HL-60 (cell line): ENCODE measurements around the gene CD302.
A peak's percentile ranks its signal among the peaks of the same experiment; 100 is the strongest.
"Not testable (repeated sequence)": the region's sequence is repeated elsewhere in the genome, so short reads cannot be mapped to it uniquely, and the experiment has no call there.

Experiments used
- DNase-seq, 2 experiments: peaks; one replicate each; pipeline ENCODE4 v3.0.0-alpha.2; 2010 to 2020; ENCODE audit warnings: low read depth in 1 of 2, low spot score in 1 of 2
- H3K27ac ChIP-seq: fragments of 250-450 bp; sonication (Bioruptor Pico); replicated peaks from 2 replicates; pipeline ENCODE4 v1.5.1; 2020; ENCODE audit warnings: mild to moderate bottlenecking, moderate library complexity
- H3K27me3 ChIP-seq: fragments of 250-450 bp; sonication (Bioruptor Pico); 2 replicates; pipeline ENCODE4 v1.5.1; 2021; ENCODE audit warnings: mild to moderate bottlenecking, moderate library complexity; ENCODE audit not compliant: insufficient read depth, poor library complexity, severe bottlenecking
- H3K4me3 ChIP-seq: replicated peaks from 2 replicates; pipeline ENCODE4 v1.5.1; 2011; ENCODE audit warnings: mild to moderate bottlenecking, control low read depth, low read length; ENCODE audit not compliant: insufficient read depth
- GABPA ChIP-seq: IDR thresholded peaks from 2 replicates; pipeline ENCODE4 v1.6.1; 2012; ENCODE audit warnings: low read depth
- POLR2AphosphoS5 ChIP-seq: IDR thresholded peaks from 2 replicates; pipeline ENCODE4 v1.6.1; 2012; ENCODE audit warnings: low read depth
- SPI1 ChIP-seq: IDR thresholded peaks from 2 replicates; pipeline ENCODE4 v1.6.1; 2012; ENCODE audit warnings: low read depth, mild to moderate bottlenecking, borderline replicate concordance
- TF ChIP-seq, protein P1 (sequence below): IDR thresholded peaks from 2 replicates; pipeline ENCODE4 v1.6.1; 2012; ENCODE audit warnings: low read depth; ENCODE audit not compliant: insufficient replicate concordance
- TF ChIP-seq, protein P2 (sequence below): IDR thresholded peaks from one replicate; pipeline ENCODE4 v1.5.1; 2011; ENCODE audit warnings: low read length, control low read depth, inconsistent platforms; ENCODE audit not compliant: insufficient read depth

The CD302 gene

DNA sequence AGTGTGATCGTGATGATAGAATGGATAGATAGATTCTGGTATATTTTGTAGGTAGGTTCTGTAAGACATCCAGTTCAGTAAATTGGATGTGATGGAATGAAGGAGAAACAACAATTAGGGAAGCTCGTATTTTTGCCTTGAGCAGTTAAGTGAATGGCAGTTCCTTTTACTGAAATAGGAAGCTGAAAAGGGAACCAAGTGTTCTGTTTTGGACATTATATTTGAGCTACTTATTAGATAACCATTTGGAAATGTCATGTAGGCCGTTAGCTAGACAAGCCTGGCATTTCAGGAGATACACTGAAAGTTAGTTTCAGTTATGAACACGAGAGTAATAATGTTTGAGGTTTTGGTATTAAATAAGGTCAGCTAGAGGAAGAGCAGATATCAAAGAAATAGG is 44.2 kb downstream of the CD302 start:
- Histone ChIP-seq H3K4me3 (no peak overlapping the region), H3K27ac (peak overlapping the region; percentile 73), H3K27me3 (no peaks in the 10 kb centered on the region)
- DNase-seq, result peak; percentile 31 to 51
- TF ChIP-seq, protein P1, sequence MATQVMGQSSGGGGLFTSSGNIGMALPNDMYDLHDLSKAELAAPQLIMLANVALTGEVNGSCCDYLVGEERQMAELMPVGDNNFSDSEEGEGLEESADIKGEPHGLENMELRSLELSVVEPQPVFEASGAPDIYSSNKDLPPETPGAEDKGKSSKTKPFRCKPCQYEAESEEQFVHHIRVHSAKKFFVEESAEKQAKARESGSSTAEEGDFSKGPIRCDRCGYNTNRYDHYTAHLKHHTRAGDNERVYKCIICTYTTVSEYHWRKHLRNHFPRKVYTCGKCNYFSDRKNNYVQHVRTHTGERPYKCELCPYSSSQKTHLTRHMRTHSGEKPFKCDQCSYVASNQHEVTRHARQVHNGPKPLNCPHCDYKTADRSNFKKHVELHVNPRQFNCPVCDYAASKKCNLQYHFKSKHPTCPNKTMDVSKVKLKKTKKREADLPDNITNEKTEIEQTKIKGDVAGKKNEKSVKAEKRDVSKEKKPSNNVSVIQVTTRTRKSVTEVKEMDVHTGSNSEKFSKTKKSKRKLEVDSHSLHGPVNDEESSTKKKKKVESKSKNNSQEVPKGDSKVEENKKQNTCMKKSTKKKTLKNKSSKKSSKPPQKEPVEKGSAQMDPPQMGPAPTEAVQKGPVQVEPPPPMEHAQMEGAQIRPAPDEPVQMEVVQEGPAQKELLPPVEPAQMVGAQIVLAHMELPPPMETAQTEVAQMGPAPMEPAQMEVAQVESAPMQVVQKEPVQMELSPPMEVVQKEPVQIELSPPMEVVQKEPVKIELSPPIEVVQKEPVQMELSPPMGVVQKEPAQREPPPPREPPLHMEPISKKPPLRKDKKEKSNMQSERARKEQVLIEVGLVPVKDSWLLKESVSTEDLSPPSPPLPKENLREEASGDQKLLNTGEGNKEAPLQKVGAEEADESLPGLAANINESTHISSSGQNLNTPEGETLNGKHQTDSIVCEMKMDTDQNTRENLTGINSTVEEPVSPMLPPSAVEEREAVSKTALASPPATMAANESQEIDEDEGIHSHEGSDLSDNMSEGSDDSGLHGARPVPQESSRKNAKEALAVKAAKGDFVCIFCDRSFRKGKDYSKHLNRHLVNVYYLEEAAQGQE, result no peak
- no peak for TF ChIP-seq GABPA
- TF ChIP-seq SPI1, result peak; percentile 90
- TF ChIP-seq, protein P2, sequence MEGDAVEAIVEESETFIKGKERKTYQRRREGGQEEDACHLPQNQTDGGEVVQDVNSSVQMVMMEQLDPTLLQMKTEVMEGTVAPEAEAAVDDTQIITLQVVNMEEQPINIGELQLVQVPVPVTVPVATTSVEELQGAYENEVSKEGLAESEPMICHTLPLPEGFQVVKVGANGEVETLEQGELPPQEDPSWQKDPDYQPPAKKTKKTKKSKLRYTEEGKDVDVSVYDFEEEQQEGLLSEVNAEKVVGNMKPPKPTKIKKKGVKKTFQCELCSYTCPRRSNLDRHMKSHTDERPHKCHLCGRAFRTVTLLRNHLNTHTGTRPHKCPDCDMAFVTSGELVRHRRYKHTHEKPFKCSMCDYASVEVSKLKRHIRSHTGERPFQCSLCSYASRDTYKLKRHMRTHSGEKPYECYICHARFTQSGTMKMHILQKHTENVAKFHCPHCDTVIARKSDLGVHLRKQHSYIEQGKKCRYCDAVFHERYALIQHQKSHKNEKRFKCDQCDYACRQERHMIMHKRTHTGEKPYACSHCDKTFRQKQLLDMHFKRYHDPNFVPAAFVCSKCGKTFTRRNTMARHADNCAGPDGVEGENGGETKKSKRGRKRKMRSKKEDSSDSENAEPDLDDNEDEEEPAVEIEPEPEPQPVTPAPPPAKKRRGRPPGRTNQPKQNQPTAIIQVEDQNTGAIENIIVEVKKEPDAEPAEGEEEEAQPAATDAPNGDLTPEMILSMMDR, result no peak
- no peak for TF ChIP-seq POLR2AphosphoS5

DNA sequence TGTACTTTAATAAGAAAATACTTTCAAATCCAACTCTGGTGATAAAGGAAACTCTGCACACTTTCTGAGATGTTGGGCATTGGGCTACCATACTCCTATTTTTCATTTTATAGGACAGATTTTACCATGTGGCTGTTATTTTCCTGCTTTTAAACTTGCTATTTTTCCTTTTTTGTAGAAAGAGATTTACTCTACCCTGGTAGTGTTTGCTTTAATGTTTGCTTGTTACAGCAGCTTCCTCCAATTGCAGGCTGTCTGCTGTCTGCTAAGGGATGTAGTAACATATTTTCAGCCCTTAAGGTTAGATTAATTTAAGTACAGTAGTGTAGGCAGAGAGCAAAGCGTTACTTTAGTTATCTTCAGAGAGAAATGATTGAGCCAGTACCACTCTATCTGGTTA is 47.1 kb downstream of the CD302 start:
- no peak overlapping the region for H3K4me3 ChIP-seq
- no peak overlapping the region for H3K27ac ChIP-seq
- no peak for DNase-seq
- H3K27me3 ChIP-seq, result no peaks in the 10 kb centered on the region
- TF ChIP-seq POLR2AphosphoS5, result no peak

DNA sequence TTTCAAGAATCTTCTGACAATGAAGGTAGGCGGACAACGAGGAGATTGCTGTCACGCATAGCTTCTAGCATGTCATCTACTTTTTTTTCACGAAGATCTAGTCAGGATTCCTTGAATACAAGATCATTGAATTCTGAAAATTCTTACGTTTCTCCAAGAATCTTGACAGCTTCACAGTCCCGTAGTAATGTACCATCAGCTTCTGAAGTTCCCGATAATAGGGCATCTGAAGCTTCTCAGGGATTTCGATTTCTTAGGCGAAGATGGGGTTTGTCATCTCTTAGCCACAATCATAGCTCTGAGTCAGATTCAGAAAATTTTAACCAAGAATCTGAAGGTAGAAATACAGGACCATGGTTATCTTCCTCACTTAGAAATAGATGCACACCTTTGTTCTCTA is 49.9 kb downstream of the CD302 start:
- Histone ChIP-seq H3K4me3 (no peak overlapping the region), H3K27ac (no peak overlapping the region), H3K27me3 (no peaks in the 10 kb centered on the region)
- no peak for DNase-seq
- TF ChIP-seq SPI1, result no peak
- TF ChIP-seq, protein P2, result no peak
- TF ChIP-seq, protein P1, result no peak
- no peak for TF ChIP-seq GABPA
- TF ChIP-seq POLR2AphosphoS5, result no peak

DNA sequence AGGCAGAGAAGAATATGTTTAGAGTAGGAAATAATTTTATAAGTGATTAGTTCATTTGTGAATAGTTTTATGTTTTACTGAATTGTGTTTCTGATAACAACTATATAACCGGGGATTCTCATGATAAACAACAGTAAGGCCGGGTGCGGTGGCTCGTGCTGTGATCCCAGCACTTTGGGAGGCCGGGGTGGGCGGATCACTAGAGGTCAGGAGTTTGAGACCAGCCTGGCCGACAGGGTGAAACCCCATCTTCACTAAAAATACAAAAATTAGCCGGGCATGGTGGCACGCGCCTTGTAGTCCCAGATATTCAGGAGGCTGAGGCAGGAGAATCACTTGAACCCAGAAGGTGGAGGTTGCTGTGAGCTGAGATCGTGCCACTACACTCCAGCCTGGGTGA is 52.8 kb downstream of the CD302 start:
- not testable (repeated sequence) for H3K27ac ChIP-seq, DNase-seq, H3K27me3 ChIP-seq, H3K4me3 ChIP-seq

DNA sequence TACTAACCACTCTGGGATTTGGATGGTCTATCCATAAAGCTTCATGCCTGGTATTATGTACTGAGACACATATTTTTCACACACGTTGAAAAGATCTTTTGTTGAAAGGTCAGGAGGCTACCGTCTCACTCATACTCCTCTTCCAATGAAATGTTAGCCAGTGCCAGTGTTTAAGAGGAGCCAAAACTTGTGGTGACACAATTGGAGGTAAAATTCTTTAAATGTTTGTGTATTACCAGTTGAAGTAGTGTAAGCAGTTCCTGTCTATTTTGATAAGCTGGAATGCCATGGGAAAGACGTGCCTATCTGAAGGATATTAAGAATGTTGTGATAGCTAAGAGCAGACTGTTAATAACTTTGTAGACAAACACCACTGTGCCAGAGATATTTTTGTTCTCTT is 53.6 kb downstream of the CD302 start:
- Histone ChIP-seq H3K4me3 (no peak overlapping the region), H3K27ac (no peak overlapping the region), H3K27me3 (no peaks in the 10 kb centered on the region)
- no peak for DNase-seq
- TF ChIP-seq POLR2AphosphoS5, result no peak
